ENCODE measurements around the gene STK38.

The STK38 gene

DNA sequence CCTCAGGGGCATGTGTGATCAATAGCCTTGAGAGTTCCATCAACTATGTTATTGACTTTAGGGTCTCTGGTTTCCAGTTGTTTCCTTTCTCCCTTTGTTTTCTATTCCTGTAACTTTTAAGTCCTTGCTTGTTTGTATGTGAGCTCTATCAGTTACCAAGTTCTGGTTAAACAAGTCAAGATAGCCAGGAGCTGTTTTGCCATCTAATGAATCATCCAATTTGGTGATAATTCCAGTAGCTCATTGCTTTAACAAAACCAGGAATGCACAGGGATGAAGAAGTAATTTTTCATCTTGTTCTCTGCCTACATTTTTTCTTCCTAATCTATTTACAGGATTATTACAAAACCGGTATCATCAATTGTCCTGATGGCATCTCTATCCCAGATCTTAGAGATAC is 68.0 kb downstream of the STK38 start:
- ATAC-seq (ENCODE audit: insufficient read depth, low read depth) (no peak), DNase-seq (no peak)
- no peak overlapping the region for H3K4me2 ChIP-seq (ENCODE audit: insufficient read depth, low read length)
- H3K9ac ChIP-seq (ENCODE audit: low read depth, low read length) = no peak overlapping the region
- H3K27me3 ChIP-seq (ENCODE audit: insufficient read depth, low read length, poor library complexity) = no peaks in the 10 kb centered on the region
- peaks cover 68% of the 10 kb centered on the region for H3K36me3 ChIP-seq (ENCODE audit: insufficient read depth, low read length)
- H3K79me2 ChIP-seq (ENCODE audit: insufficient read depth, low read length) = peaks cover 18% of the 10 kb centered on the region
- H3K9me3 ChIP-seq (ENCODE audit: insufficient read depth, low read length, severe bottlenecking) = no peaks in the 10 kb centered on the region
- no peak overlapping the region for H3K4me3 ChIP-seq (ENCODE audit: low read depth in 1 of 2, low read length in 2 of 2)
- H2AFZ ChIP-seq (ENCODE audit: low read depth, low read length) = no peak overlapping the region
- H4K20me1 ChIP-seq (ENCODE audit: insufficient read depth, low read length) = peaks cover 3% of the 10 kb centered on the region; the same call in 1 of the 2 replicates
- H3K4me1 ChIP-seq (ENCODE audit: insufficient read depth, low read length) = no peaks in the 10 kb centered on the region
- TF ChIP-seq, protein P1, sequence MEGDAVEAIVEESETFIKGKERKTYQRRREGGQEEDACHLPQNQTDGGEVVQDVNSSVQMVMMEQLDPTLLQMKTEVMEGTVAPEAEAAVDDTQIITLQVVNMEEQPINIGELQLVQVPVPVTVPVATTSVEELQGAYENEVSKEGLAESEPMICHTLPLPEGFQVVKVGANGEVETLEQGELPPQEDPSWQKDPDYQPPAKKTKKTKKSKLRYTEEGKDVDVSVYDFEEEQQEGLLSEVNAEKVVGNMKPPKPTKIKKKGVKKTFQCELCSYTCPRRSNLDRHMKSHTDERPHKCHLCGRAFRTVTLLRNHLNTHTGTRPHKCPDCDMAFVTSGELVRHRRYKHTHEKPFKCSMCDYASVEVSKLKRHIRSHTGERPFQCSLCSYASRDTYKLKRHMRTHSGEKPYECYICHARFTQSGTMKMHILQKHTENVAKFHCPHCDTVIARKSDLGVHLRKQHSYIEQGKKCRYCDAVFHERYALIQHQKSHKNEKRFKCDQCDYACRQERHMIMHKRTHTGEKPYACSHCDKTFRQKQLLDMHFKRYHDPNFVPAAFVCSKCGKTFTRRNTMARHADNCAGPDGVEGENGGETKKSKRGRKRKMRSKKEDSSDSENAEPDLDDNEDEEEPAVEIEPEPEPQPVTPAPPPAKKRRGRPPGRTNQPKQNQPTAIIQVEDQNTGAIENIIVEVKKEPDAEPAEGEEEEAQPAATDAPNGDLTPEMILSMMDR (IDR thresholded peaks at IDR 0.05; ENCODE audit: borderline replicate concordance, extremely low read depth, low read length, poor library complexity, severe bottlenecking) = no peak
- no peak for TF ChIP-seq EZH2 (IDR thresholded peaks at IDR 0.05; ENCODE audit: borderline replicate concordance, low read depth, low read length, severe bottlenecking)
- H3K27ac ChIP-seq (ENCODE audit: low read length) = no peak overlapping the region

DNA sequence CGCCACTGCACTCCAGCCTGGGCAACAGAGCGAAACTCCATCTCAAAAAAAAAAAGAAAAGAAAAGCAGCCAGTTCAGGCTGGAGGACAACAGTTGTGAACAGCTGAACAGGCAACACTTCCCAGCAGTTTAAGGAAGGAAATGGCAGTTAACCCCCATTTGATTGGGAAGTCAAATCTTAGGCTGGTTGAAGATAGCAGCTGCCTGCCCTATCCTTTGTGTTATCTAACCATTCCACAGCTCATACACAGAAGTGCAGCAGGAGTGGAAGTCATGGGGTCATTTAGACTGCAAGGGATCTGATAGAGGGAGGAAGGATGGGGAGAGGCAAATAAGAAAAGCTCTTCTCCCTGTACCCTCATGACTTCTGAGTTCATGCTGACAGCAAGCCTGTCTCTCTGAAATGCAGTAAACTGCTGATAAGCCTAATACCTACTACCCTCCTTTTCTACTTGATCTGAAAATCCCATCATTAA is 69.2 kb downstream of the STK38 start:
- ATAC-seq (ENCODE audit: insufficient read depth, low read depth) (peak; percentile 33; the same call in 2 of the 3 replicates), DNase-seq (no peak)
- Histone ChIP-seq H3K4me1 (ENCODE audit: insufficient read depth, low read length) (no peaks in the 10 kb centered on the region), H2AFZ (ENCODE audit: low read depth, low read length) (no peak overlapping the region), H3K27ac (ENCODE audit: low read length) (no peak overlapping the region), H3K36me3 (ENCODE audit: insufficient read depth, low read length) (peaks cover 70% of the 10 kb centered on the region), H3K4me2 (ENCODE audit: insufficient read depth, low read length) (no peak overlapping the region), H3K9ac (ENCODE audit: low read depth, low read length) (no peak overlapping the region), H3K27me3 (ENCODE audit: insufficient read depth, low read length, poor library complexity) (no peaks in the 10 kb centered on the region), H3K4me3 (ENCODE audit: low read depth in 1 of 2, low read length in 2 of 2) (no peak overlapping the region), H3K9me3 (ENCODE audit: insufficient read depth, low read length, severe bottlenecking) (no peaks in the 10 kb centered on the region), H3K79me2 (ENCODE audit: insufficient read depth, low read length) (peaks cover 21% of the 10 kb centered on the region), H4K20me1 (ENCODE audit: insufficient read depth, low read length) (peaks cover 3% of the 10 kb centered on the region; the same call in 1 of the 2 replicates)
- TF ChIP-seq, protein P1 (IDR thresholded peaks at IDR 0.05; ENCODE audit: borderline replicate concordance, extremely low read depth, low read length, poor library complexity, severe bottlenecking) = no peak
- no peak for TF ChIP-seq EZH2 (IDR thresholded peaks at IDR 0.05; ENCODE audit: borderline replicate concordance, low read depth, low read length, severe bottlenecking)

DNA sequence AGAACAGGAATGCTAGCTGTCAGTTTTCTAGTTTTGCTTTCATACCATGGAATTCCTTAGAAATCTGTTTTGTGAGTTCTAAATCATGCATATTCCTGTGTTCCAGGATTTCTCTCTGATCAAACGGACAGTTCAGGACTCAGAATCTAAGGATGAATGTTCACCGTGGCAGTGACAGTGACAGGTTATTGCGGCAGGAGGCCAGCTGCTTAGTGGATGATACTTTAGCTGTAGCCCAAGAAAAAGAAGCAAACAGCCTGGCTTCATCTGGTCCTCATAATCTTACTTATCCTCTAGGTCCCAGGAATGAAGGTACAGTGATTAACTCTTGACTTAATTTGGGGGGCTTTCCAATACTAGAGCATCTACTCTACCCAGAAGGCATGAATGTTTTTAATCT is 77.3 kb downstream of the STK38 start:
- DNase-seq (no peak), ATAC-seq (ENCODE audit: insufficient read depth, low read depth) (no peak)
- Histone ChIP-seq H3K4me1 (ENCODE audit: insufficient read depth, low read length) (no peaks in the 10 kb centered on the region), H3K27me3 (ENCODE audit: insufficient read depth, low read length, poor library complexity) (no peaks in the 10 kb centered on the region), H3K79me2 (ENCODE audit: insufficient read depth, low read length) (peaks cover 75% of the 10 kb centered on the region), H3K9me3 (ENCODE audit: insufficient read depth, low read length, severe bottlenecking) (no peaks in the 10 kb centered on the region), H3K4me2 (ENCODE audit: insufficient read depth, low read length) (no peak overlapping the region), H3K27ac (ENCODE audit: low read length) (no peak overlapping the region), H4K20me1 (ENCODE audit: insufficient read depth, low read length) (peaks cover 14% of the 10 kb centered on the region; the same call in 1 of the 2 replicates), H2AFZ (ENCODE audit: low read depth, low read length) (no peak overlapping the region), H3K4me3 (ENCODE audit: low read depth in 1 of 2, low read length in 2 of 2) (no peak overlapping the region), H3K36me3 (ENCODE audit: insufficient read depth, low read length) (peaks cover 33% of the 10 kb centered on the region), H3K9ac (ENCODE audit: low read depth, low read length) (no peak overlapping the region)
- TF ChIP-seq, protein P1 (IDR thresholded peaks at IDR 0.05; ENCODE audit: borderline replicate concordance, extremely low read depth, low read length, poor library complexity, severe bottlenecking) = no peak
- TF ChIP-seq EZH2 (IDR thresholded peaks at IDR 0.05; ENCODE audit: borderline replicate concordance, low read depth, low read length, severe bottlenecking) = no peak
